Neural progenitor cell (in vitro differentiated cells): ENCODE results near the gene ITCH.

Source experiments
- EZH2 ChIP-seq: fragments of 200-600 bp; sonication (generic); IDR thresholded peaks from 2 replicates; pipeline ENCODE4 v1.6.1; 2017; ENCODE audit warnings: antibody characterized with exemption, mild to moderate bottlenecking, moderate library complexity
- TF ChIP-seq, protein P1 (sequence below): fragments of 200-600 bp; sonication (generic); IDR thresholded peaks from 2 replicates; pipeline ENCODE4 v1.5.1; 2017; ENCODE audit warnings: antibody characterized with exemption, mild to moderate bottlenecking

DNA sequence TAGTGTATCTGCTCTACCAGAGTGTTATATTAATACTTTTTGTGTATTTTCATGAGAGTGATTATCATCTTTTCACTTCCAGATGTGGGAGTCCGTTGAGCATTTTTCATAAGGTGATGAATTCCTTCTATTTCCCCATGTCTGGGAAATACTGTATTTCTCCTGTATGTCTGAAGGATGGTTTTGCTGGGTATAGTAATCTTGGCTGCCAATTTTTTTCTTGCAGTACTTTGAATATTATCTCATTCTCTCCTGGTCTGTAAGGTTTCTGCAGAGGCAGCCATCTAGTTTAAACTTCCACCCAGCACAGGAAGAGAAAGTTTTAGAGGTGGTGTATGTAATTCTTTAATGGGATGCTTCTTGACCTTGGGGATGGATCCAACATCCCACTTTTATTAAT is 137.8 kb downstream of the ITCH start:
- TF ChIP-seq, protein P1, sequence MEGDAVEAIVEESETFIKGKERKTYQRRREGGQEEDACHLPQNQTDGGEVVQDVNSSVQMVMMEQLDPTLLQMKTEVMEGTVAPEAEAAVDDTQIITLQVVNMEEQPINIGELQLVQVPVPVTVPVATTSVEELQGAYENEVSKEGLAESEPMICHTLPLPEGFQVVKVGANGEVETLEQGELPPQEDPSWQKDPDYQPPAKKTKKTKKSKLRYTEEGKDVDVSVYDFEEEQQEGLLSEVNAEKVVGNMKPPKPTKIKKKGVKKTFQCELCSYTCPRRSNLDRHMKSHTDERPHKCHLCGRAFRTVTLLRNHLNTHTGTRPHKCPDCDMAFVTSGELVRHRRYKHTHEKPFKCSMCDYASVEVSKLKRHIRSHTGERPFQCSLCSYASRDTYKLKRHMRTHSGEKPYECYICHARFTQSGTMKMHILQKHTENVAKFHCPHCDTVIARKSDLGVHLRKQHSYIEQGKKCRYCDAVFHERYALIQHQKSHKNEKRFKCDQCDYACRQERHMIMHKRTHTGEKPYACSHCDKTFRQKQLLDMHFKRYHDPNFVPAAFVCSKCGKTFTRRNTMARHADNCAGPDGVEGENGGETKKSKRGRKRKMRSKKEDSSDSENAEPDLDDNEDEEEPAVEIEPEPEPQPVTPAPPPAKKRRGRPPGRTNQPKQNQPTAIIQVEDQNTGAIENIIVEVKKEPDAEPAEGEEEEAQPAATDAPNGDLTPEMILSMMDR, result no peak
- TF ChIP-seq EZH2, result no peak
